ENCODE results near the gene LENEP.

Gene LENEP

DNA sequence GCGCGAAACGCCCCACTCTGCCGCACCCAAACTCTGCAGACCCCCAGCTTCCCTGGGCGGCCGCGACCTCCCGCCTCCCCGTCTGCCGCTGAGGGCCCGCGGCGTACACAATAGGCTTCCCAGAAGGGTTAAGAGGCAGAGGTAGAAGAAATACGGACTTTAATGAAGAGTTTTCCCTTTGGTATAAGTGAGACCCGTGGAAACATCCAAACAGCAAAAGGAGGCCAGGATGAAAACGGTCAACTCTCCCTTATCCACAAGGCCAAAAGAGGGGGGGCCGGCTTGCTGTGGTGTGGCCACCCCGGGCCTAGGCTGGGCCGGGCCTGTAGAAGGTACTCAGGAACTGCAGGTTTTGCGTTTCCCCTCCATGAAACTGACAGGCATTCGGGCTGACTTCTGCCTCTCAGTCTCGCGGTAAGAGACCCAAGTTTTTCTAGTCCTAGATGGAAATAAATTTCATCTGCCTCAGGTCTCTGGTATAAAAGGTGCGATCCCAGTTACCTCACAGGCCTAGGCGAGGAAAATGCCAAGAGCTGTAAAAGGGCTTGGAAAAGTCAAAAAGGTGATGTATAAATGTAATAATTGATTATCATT, 31.1 kb upstream of the LENEP start:
- TF ChIP-seq, protein P1, sequence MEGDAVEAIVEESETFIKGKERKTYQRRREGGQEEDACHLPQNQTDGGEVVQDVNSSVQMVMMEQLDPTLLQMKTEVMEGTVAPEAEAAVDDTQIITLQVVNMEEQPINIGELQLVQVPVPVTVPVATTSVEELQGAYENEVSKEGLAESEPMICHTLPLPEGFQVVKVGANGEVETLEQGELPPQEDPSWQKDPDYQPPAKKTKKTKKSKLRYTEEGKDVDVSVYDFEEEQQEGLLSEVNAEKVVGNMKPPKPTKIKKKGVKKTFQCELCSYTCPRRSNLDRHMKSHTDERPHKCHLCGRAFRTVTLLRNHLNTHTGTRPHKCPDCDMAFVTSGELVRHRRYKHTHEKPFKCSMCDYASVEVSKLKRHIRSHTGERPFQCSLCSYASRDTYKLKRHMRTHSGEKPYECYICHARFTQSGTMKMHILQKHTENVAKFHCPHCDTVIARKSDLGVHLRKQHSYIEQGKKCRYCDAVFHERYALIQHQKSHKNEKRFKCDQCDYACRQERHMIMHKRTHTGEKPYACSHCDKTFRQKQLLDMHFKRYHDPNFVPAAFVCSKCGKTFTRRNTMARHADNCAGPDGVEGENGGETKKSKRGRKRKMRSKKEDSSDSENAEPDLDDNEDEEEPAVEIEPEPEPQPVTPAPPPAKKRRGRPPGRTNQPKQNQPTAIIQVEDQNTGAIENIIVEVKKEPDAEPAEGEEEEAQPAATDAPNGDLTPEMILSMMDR (IDR thresholded peaks at IDR 0.05), result no peak
- H3K27me3 ChIP-seq, result no peaks in the 10 kb centered on the region
- H3K4me3 ChIP-seq (ENCODE audit: low read depth in 1 of 2, low read length in 1 of 2), result peak overlapping the region; percentile 88 to 99
- peaks cover 21 to 27% of the 10 kb centered on the region in 2 experiments for H3K4me1 ChIP-seq (ENCODE audit: control insufficient read depth in 1 of 2, insufficient read depth in 1 of 2, low read depth in 1 of 2, low read length in 1 of 2)
- H3K36me3 ChIP-seq, result peaks cover 57% of the 10 kb centered on the region
- H3K9me3 ChIP-seq, result no peaks in the 10 kb centered on the region
- H3K27ac ChIP-seq, result peak overlapping the region; percentile 98

DNA sequence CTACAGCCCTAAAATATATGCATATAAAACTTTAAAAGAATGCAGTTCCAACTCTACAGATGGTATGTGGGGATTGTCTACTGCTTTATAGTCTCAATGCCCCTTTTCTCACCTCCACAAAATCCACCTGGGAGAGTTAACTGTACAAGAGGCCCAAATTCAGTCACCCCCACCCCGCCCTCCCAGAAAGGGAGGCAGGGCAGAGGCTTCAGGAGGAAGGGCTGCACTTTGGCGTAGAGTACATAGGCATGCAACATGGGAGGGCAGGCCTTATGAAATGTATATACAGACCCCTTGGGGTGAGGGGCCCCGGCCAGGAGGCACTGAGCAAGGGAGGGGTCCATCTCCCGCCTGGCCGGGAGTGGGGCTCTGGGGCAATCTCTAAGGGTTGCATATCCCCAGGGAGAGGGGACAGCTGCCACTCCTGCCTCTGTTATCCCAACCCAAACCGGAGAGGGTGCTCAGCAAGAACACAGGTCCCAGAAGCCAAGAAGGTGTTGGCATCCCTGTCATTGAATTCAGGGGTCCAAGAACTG, 30.5 kb upstream of the LENEP start:
- Histone ChIP-seq H3K27ac (peak overlapping the region; percentile 98), H3K9me3 (no peaks in the 10 kb centered on the region), H3K27me3 (no peaks in the 10 kb centered on the region), H3K36me3 (peaks cover 63% of the 10 kb centered on the region), H3K4me3 (ENCODE audit: low read depth in 1 of 2, low read length in 1 of 2) (no peak overlapping the region), H3K4me1 (ENCODE audit: control insufficient read depth in 1 of 2, insufficient read depth in 1 of 2, low read depth in 1 of 2, low read length in 1 of 2) (peaks cover 21 to 27% of the 10 kb centered on the region in 2 experiments)
- TF ChIP-seq, protein P1 (IDR thresholded peaks at IDR 0.05), result no peak

DNA sequence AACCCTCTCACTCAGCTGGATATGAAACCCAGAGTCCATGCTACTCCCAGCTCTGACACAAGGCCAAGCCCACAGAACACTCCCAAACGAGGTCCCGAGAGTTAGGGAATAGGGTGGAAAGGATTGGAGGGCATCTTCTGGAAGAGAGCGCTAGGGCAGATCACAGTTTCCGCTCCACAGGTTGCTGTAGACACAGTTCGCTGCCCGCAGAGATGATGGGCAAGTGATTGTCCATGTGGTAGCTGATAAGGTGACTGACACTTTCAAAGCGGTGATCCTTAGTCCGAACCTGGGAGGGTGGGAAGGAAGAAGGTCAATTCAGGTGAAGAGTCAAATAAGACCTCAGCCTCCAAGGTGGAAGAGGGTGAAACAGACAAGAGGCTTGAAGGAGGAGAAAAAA, 29.7 kb upstream of the LENEP start:
- TF ChIP-seq, protein P1 (IDR thresholded peaks at IDR 0.05), result no peak
- peaks cover 67% of the 10 kb centered on the region for H3K36me3 ChIP-seq
- H3K9me3 ChIP-seq, result no peaks in the 10 kb centered on the region
- H3K27me3 ChIP-seq, result no peaks in the 10 kb centered on the region
- H3K4me1 ChIP-seq (ENCODE audit: control insufficient read depth in 1 of 2, insufficient read depth in 1 of 2, low read depth in 1 of 2, low read length in 1 of 2), result peaks cover 21 to 27% of the 10 kb centered on the region in 2 experiments
- H3K27ac ChIP-seq, result peak overlapping the region; percentile 13
- H3K4me3 ChIP-seq (ENCODE audit: low read depth in 1 of 2, low read length in 1 of 2), result no peak overlapping the region

DNA sequence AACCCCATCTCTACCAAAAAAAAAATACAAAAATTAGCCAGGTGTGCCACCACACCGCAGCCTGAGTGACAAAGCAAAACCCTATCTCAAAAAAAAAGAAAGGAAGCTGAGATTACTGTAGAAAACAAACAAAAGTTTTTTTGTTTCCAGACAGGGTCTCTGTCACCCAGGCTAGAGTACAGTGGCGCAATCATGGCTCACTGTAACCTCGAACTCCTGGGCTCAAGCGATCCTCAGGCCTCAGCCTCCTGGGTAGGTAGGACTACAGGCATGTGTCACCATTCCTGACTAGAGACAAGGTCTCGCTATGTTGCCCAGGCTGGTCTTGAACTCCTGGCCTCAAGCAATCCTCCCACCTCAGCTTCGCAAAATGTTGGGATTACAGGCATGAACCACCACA, 29.0 kb upstream of the LENEP start:
- H3K9me3 ChIP-seq, result no peaks in the 10 kb centered on the region
- peaks cover 66% of the 10 kb centered on the region for H3K36me3 ChIP-seq
- no peaks in the 10 kb centered on the region for H3K27me3 ChIP-seq
- H3K4me1 ChIP-seq (ENCODE audit: control insufficient read depth in 1 of 2, insufficient read depth in 1 of 2, low read depth in 1 of 2, low read length in 1 of 2), result peaks cover 21 to 27% of the 10 kb centered on the region in 2 experiments
- no peak overlapping the region for H3K4me3 ChIP-seq (ENCODE audit: low read depth in 1 of 2, low read length in 1 of 2)
- TF ChIP-seq, protein P1 (IDR thresholded peaks at IDR 0.05), result no peak
- peak overlapping the region; percentile 36 for H3K27ac ChIP-seq

DNA sequence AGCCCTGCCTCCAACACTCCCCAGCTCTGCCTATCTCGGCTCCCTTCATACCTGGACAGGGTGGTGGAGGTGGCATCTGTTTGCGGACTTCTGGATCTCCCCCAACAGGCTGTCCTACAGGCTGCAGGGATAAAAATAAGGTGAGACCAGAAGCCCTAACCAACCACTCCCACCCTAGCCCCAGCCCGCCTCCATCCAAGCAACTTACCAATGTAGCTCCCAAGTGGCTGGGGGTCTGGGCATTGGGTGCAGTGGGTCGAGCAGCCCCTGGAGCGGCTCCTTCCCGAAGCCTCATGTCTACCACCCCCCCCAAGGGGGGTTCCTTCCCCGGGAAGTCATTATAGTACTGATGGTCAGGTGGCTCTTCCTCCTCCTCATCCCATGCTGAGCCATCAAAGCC, 27.3 kb upstream of the LENEP start:
- Histone ChIP-seq H3K9me3 (no peaks in the 10 kb centered on the region), H3K4me1 (ENCODE audit: control insufficient read depth in 1 of 2, insufficient read depth in 1 of 2, low read depth in 1 of 2, low read length in 1 of 2) (peaks cover 20 to 27% of the 10 kb centered on the region in 2 experiments), H3K27ac (no peak overlapping the region), H3K36me3 (peaks cover 66% of the 10 kb centered on the region), H3K27me3 (no peaks in the 10 kb centered on the region), H3K4me3 (ENCODE audit: low read depth in 1 of 2, low read length in 1 of 2) (no peak overlapping the region)
- TF ChIP-seq, protein P1 (IDR thresholded peaks at IDR 0.05), result no peak
